Measurements from ENCODE around the gene MAST3.

DNA sequence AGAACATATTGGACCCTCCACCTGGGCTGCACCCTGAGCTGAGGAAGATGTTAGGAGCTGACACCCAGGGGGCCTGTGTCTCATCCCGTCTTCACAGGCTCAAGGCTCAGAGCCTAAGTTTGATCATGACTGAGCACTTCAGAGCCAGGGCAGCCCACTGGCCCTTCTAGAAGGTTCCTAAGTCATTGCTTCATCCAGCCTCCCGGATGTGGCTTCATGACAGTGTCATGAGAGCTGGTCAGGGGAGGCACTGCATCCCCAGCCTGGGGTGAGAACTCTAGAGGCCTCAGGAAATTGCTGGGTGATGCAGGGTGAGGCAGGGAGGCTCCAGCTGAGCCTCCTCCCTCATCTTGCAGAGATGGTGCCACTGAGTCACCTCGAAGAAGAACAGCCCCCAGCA is 30.5 kb downstream of the MAST3 start:
- no peak for TF ChIP-seq ZNF184 (tag by site-specific recombination; IDR thresholded peaks at IDR 0.05)
- no peak for TF ChIP-seq ZNF580 (tag by site-specific recombination; IDR thresholded peaks at IDR 0.05)
- TF ChIP-seq, protein P1, sequence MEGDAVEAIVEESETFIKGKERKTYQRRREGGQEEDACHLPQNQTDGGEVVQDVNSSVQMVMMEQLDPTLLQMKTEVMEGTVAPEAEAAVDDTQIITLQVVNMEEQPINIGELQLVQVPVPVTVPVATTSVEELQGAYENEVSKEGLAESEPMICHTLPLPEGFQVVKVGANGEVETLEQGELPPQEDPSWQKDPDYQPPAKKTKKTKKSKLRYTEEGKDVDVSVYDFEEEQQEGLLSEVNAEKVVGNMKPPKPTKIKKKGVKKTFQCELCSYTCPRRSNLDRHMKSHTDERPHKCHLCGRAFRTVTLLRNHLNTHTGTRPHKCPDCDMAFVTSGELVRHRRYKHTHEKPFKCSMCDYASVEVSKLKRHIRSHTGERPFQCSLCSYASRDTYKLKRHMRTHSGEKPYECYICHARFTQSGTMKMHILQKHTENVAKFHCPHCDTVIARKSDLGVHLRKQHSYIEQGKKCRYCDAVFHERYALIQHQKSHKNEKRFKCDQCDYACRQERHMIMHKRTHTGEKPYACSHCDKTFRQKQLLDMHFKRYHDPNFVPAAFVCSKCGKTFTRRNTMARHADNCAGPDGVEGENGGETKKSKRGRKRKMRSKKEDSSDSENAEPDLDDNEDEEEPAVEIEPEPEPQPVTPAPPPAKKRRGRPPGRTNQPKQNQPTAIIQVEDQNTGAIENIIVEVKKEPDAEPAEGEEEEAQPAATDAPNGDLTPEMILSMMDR (tag by site-specific recombination; IDR thresholded peaks at IDR 0.05): no peak

Measured in HEK293 (cell line).